Fibroblast of peridontal ligament (primary cell): ENCODE data around the gene HSH2D.

ENCODE experiments used
- DNase-seq: peaks from one replicate; pipeline ENCODE4 v3.0.0-alpha.2; 2010; ENCODE audit errors: extremely low read depth

The HSH2D gene

GRCh38 chr19:16193466-16193865 is 50.0 kb downstream of the HSH2D start:
- DNase-seq: no peak

- peak; percentile 98 for DNase-seq
These were observed 53.7 kb downstream of the HSH2D start for GRCh38 chr19:16197188-16197621.

DNA sequence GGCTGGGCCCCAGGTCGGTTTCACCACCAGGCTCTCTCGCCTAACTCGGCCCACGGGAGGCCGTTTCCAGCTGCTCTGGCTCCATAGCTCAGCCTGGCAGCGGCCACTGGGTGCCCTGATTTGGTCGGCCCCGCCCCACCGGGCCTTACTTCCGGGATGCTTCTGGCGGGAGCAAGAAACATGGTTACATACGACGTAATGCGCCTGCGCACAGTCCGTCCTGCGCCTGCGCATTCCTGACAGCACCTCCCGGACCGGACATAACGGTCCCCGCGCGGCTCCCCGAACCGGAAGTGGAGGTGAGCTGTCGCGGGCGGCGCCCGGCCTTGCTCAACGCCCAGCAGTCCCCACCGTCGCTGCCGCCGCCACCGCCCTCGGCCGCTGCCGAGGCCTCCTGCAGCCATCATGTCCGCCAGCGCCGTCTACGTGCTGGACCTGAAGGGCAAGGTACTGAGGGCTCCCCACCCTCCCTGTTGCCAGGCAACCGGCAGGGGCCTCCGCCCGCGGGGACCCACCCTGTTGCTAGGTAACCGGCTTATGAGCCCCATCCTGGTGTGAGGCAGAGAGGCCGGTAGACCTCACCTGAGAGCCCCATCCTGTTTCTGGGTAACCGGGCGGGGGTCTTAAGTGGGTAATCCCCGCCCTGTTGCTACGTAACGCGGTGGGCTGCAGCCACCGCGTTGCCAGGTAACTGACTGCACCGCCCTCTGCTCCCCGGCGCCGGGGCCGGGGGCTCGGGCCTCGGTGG is 54.3 kb downstream of the HSH2D start, which contains the start of gene AP1M1:
AP1M1 (plus strand) TSS at position 290 of the 748 bp plus-strand sequence; CDS start at position 406, 116 bp downstream.
- DNase-seq: peak; percentile 97

DNA sequence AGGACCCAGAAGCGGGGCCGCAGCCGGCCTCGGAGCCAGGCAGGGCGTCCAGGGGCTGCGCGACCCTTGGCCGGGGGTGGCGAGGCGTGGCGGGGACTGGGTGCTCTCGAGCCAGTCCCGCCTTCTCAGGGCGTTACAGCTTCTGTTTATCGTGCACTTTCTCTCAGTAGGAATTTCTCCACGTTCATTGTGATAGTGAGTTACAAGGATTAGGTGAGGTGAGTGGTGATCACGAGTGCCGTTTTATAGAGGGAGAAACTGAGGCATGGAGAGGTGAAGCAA is 54.8 kb downstream of the HSH2D start:
- DNase-seq: no peak

DNA sequence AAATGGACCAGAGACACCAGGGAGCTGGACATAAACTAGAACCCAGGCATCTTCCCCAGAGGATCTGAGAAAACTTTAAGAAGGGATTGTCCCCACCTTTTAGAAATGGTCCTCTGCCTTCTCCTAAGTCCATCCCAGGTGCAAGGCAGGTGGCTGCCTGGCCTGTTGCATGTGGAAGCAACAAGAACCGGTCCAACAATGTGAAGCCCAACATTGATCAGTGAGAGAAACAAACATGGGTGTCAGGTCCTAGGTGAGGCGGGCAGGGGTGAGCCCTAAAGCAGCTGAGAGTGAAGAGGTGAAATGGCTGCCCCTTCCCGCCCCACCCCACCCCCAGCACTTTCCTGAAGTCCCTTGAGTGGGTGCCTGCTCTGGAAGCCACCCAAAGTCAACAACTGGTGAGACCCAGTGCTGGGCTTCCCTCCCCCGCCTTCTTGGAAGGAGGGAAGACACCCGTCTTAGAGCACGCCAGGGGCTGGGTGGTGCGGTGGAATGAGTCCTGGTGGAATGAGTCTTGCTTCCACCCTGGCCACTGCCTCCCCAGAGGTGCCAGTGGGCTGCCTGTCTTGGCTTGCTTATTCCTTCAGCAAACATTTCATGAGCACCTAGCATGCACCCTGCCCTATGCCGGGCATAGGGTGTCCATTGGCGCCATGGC is 55.9 kb downstream of the HSH2D start:
- no peak for DNase-seq

DNA sequence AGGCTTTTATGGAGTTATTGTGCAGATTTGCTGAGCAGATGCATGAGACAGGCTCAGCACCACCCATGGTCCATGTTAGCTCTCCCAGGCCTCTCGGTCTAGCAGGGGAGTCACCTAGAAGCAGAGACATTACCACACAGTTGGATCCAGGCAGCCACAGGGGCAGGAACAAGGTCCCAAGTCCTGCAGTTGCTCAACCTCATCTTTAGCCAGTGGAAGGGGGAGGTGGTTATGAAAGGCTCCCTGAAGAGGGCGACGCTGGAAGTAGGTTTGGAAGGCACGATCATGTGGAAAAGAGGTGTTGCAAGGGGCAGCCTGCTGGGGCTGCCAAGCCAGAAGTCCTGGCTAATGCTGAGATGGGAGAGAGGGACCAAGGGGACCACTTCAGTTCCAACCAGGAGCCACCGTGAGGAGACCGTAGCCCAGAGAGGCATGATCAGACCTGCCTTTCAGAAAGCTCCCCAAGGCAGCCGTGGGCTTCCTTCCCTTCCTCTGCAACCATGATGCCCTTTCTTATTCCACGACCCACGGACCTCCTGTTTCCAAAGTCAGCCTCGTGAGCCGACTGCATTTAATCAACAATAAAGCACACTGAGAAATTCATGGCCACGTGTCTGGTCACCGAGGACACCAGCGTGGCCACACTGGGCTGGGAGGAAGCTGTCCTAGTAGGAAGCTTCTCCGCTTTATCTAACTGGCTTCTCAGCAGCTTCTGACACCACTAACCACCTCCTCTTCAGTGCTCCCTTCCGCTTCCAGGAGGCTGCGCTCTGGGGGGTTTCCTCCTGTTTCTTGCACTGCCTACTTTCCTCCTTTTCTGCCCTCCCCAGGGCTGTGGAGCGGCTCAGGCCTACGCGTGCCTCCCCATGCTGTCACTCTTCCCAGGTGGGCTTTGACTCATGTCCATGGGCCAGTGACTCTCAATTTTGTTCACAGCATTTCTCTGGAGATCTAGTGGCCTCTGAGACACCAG is 56.8 kb downstream of the HSH2D start:
- peak; percentile 46 for DNase-seq

GRCh38 chr19:16201011-16201391 is 57.5 kb downstream of the HSH2D start:
- no peak for DNase-seq

DNA sequence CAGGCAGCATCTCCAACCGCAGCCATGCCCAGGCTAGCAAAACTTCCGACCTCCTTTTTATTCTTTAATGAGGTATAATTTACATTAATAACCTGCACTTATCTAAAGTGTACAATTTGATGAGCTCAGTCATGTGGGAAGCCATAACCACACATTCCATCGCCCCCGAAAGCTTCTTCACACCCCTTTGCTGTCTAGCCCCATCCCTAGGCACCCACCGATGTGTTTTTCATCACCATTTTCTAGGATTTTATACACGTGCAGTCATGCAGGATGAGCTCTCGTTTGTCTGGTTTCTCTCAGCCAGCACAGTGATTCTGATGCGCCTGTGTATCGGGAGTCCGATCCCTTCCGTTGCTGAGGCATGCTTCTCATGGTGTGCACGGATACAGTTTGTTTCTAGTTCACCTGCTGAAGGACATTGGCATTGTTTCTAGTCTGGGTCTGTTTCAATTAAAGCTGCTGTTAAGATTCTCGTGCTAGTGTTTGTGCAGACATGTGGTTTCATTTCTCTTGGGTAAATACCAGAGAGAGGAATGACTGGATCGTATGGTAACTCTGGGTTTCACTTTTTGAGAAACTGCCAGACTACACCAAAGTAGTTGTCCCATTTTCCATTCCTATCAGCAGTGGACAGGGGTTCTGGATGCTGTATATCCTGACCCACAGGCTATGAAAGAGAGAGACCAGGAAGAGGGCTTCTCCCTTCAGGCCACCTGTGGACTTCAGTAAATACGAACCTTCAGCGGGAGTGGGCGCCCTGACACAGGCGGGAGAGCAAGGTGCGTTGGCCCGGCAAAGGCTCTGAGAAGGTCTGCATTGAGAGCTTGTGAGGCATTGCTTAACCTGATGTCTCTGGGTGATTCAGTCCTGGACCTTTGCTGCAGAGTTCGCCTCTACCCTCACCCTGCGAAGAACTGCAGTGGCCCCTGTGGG is 59.1 kb downstream of the HSH2D start:
- peak; percentile 85 for DNase-seq

- no peak for DNase-seq
These were observed 59.9 kb downstream of the HSH2D start for GRCh38 chr19:16203256-16204004.

GRCh38 chr19:16204005-16204294 is 60.5 kb downstream of the HSH2D start:
- no peak for DNase-seq

- DNase-seq: no peak
These were observed 61.9 kb downstream of the HSH2D start for GRCh38 chr19:16205205-16206045.

GRCh38 chr19:16206046-16206605 is 62.6 kb downstream of the HSH2D start:
- DNase-seq: no peak

DNA sequence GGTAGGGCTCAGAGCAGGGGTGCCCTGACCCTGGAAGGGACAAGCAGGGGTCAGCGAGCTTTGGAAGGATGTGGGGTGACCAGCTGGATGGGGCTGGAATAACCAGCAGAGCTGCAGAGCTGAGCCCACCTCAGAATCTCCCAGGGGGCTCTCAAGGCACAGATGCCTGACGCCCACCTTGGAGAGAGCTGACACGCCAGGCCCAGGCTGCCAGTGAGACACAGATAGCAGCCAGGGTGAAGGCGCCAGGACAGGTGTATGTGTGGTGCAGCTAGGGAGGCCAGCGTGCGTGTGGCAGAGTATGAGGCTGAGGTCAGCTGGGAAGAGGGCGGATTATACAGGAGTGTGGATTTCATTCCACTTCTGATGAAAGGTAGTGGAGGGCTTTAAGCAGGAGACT is 63.2 kb downstream of the HSH2D start:
- DNase-seq: no peak

DNA sequence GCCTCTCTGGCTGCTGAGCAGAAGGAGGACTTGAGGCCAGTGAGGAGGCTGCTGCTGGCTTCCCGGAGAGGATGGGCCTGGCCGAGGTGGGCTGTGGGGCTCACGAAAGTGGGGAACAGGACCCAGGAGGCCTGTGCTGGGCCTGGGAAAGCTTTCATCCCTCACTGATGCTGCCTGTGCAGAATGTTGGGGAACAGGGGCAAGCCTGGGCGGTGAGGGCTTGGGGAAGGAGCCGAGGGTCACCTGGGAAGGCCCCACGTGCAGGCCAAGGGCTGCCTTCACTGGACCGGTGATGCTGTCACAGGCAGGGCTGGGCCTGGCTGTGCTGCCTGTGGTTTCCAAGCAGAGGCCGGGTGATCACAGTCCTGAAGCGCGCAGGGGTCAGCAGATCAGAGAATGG is 63.6 kb downstream of the HSH2D start:
- DNase-seq: no peak

DNA sequence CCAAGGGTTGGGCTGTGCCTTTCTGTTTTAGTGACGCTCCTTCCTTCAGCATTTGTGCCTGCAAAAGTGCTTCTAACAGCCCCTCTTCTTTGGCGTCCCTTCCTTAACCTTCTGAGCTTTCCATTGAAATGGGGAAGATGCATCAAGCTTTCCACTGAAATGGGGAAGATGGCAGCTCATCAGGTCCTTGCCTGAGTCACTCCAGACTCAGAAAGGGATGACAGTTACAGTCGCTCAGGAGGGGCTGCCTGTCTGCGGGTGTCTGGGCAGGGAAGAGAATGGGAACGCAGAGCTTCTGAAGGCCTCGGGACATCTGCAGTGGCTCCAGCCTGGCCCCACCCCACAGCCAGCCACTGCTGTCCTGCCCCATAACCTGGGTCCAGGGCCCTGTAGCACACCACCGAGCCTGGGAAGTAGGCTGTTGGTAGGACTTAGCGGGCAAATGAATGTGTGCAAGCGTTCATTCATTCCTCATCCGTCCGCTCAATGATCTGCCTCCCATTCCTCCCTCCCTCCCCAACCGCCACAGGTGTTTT is 64.1 kb downstream of the HSH2D start:
- DNase-seq: no peak
